ENCODE results near the gene ABHD12. TPM values are rescaled to one million over a fixed set of nuclear protein-coding genes. Genes with fewer than 3 reads are reported as not detected.

ABHD12 gene
- total and polyA plus RNA-seq, 4 experiments from 2014 or later: 25.9 to 30.9 (median 29.6) TPM

GRCh38 chr20:25364879-25365699 lies 25.5 kb downstream of the ABHD12 start:
- H3K9me3 ChIP-seq (ENCODE audit: control insufficient read depth in 1 of 2, low read length in 2 of 2): no peaks in the 10 kb centered on the region
- H3K4me1 Mint-ChIP-seq: peaks cover 2 to 5% (median 4%) of the 10 kb centered on the region in 4 donors
- ChIA-PET POLR2A (ENCODE audit: partially characterized antibody) (no interaction called here), CTCF (ENCODE audit: partially characterized antibody) (no interaction called here)
- peaks cover 0 to 7% (median 0%) of the 10 kb centered on the region in 8 donors for H3K9me3 Mint-ChIP-seq
- peak overlapping the region in 1 of 7 donors; percentile 4 for H3K27ac Mint-ChIP-seq
- intact Hi-C loops (cut with micrococcal nuclease): no loop called here
- H3K4me3 Mint-ChIP-seq: no peak overlapping the region
- no peak overlapping the region for H3K4me3 ChIP-seq (ENCODE audit: low read length in 2 of 2)
- H3K4me1 ChIP-seq (ENCODE audit: insufficient read depth, low read length): no peaks in the 10 kb centered on the region
- H3K27ac ChIP-seq (ENCODE audit: low read depth, low read length): no peak overlapping the region
- H3K36me3 Mint-ChIP-seq: peaks cover 4 to 7% of the 10 kb centered on the region in 2 donors
- DNase-seq: no peak
- no peaks in the 10 kb centered on the region for H3K36me3 ChIP-seq (ENCODE audit: insufficient read depth, low read length)
- H3K27me3 ChIP-seq (ENCODE audit: insufficient read depth, low read length): no peaks in the 10 kb centered on the region
- H3K27me3 Mint-ChIP-seq: no peaks in the 10 kb centered on the region

DNA sequence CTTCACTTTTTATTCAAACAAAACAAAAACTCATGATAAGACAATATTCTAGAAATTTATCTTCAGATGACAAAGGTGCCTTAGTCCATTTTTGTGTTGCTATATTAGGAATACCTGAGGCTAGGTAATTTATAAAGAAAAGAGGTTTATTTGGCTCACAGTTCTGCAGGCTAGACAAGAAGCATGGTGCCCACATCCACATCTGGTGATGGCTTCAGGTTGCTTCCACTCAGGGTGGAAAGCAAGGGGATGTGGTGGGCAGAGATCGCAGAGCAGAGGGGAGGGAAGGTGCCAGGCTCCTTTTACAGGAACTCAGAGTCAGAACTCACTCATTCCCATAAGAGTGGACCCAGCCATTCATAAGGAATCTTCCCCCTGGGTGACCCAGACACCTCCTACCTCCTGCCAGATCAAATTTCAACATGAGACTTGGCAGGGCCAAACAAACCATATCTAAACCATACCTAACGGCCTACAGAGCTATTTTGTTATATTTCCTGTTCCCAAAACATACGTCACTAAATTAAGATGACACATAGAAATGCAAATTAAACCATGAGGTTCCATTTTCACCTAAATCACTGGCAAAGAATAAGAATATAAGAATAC lies 26.4 kb downstream of the ABHD12 start:
- Mint-ChIP-seq H3K27me3 (no peaks in the 10 kb centered on the region), H3K36me3 (peaks cover 4 to 7% of the 10 kb centered on the region in 2 donors), H3K9me3 (peaks cover 0 to 7% (median 0%) of the 10 kb centered on the region in 8 donors), H3K27ac (peak overlapping the region in 1 of 7 donors; percentile 47), H3K4me1 (peaks cover 2 to 5% (median 4%) of the 10 kb centered on the region in 4 donors), H3K4me3 (no peak overlapping the region)
- Histone ChIP-seq H3K27ac (ENCODE audit: low read depth, low read length) (no peak overlapping the region), H3K4me3 (ENCODE audit: low read length in 2 of 2) (no peak overlapping the region), H3K9me3 (ENCODE audit: control insufficient read depth in 1 of 2, low read length in 2 of 2) (no peaks in the 10 kb centered on the region), H3K27me3 (ENCODE audit: insufficient read depth, low read length) (no peaks in the 10 kb centered on the region), H3K36me3 (ENCODE audit: insufficient read depth, low read length) (no peaks in the 10 kb centered on the region), H3K4me1 (ENCODE audit: insufficient read depth, low read length) (no peaks in the 10 kb centered on the region)
- intact Hi-C loops (cut with micrococcal nuclease): no loop called here
- no peak for DNase-seq
- ChIA-PET CTCF (ENCODE audit: partially characterized antibody) (no interaction called here), POLR2A (ENCODE audit: partially characterized antibody) (no interaction called here)

DNA sequence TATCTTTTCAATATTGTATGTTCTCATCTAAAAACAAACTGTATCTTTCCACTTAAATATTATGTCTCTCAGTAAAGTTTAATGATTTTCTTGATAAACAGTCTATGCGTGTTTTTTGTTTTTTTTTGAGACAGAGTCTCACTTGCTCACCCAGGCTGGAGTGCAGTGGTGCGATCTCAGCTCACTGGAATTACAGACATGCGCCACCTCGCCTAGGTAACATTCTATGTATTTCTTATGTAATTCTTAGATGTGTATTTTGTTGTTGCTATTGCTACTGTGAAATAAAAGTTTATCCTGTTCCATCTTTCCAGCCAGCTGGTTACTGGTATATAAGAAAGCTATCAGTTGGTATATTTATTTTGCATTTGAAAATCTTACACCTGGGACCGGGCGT lies 29.4 kb downstream of the ABHD12 start:
- DNase-seq: no peak
- Histone ChIP-seq H3K27ac (ENCODE audit: low read depth, low read length) (no peak overlapping the region), H3K27me3 (ENCODE audit: insufficient read depth, low read length) (no peaks in the 10 kb centered on the region), H3K9me3 (ENCODE audit: control insufficient read depth in 1 of 2, low read length in 2 of 2) (no peaks in the 10 kb centered on the region), H3K36me3 (ENCODE audit: insufficient read depth, low read length) (no peaks in the 10 kb centered on the region), H3K4me3 (ENCODE audit: low read length in 2 of 2) (no peak overlapping the region), H3K4me1 (ENCODE audit: insufficient read depth, low read length) (no peaks in the 10 kb centered on the region)
- ChIA-PET POLR2A (ENCODE audit: partially characterized antibody) (no interaction called here), CTCF (ENCODE audit: partially characterized antibody) (interaction anchor here (0.6 kb wide), 1 partner anchor 320 kb away, joined by 3 read pairs; no protein-coding TSS in a partner anchor)
- Mint-ChIP-seq H3K4me1 (peaks cover 10 to 26% (median 15%) of the 10 kb centered on the region in 4 donors), H3K27me3 (no peaks in the 10 kb centered on the region), H3K9me3 (peaks cover 0 to 7% (median 0%) of the 10 kb centered on the region in 8 donors), H3K27ac (no peak overlapping the region), H3K4me3 (no peak overlapping the region), H3K36me3 (peaks cover 1 to 7% of the 10 kb centered on the region in 2 donors)
- intact Hi-C loops (cut with micrococcal nuclease): no loop called here

- H3K27ac Mint-ChIP-seq: no peak overlapping the region
- H3K9me3 ChIP-seq (ENCODE audit: control insufficient read depth in 1 of 2, low read length in 2 of 2): no peaks in the 10 kb centered on the region
- H3K27me3 ChIP-seq (ENCODE audit: insufficient read depth, low read length): no peaks in the 10 kb centered on the region
- H3K36me3 Mint-ChIP-seq: peaks cover 1 to 7% of the 10 kb centered on the region in 2 donors
- no peak overlapping the region for H3K4me3 Mint-ChIP-seq
- H3K27ac ChIP-seq (ENCODE audit: low read depth, low read length): no peak overlapping the region
- H3K4me3 ChIP-seq (ENCODE audit: low read length in 2 of 2): no peak overlapping the region
- peaks cover 0 to 7% (median 0%) of the 10 kb centered on the region in 8 donors for H3K9me3 Mint-ChIP-seq
- POLR2A ChIA-PET (ENCODE audit: partially characterized antibody): no interaction called here
- no peaks in the 10 kb centered on the region for H3K36me3 ChIP-seq (ENCODE audit: insufficient read depth, low read length)
- CTCF ChIA-PET (ENCODE audit: partially characterized antibody): interaction anchor here (0.6 to 0.7 kb wide), 2 partner anchors 10 to 319 kb away, joined by 3 read pairs; no protein-coding TSS in a partner anchor
- H3K4me1 ChIP-seq (ENCODE audit: insufficient read depth, low read length): no peaks in the 10 kb centered on the region
- no peaks in the 10 kb centered on the region for H3K27me3 Mint-ChIP-seq
- peaks cover 13 to 32% (median 16%) of the 10 kb centered on the region in 4 donors for H3K4me1 Mint-ChIP-seq
- intact Hi-C loops (cut with micrococcal nuclease): no loop called here
- no peak for DNase-seq
These were observed 29.9 kb downstream of the ABHD12 start for GRCh38 chr20:25360631-25361286.

DNA sequence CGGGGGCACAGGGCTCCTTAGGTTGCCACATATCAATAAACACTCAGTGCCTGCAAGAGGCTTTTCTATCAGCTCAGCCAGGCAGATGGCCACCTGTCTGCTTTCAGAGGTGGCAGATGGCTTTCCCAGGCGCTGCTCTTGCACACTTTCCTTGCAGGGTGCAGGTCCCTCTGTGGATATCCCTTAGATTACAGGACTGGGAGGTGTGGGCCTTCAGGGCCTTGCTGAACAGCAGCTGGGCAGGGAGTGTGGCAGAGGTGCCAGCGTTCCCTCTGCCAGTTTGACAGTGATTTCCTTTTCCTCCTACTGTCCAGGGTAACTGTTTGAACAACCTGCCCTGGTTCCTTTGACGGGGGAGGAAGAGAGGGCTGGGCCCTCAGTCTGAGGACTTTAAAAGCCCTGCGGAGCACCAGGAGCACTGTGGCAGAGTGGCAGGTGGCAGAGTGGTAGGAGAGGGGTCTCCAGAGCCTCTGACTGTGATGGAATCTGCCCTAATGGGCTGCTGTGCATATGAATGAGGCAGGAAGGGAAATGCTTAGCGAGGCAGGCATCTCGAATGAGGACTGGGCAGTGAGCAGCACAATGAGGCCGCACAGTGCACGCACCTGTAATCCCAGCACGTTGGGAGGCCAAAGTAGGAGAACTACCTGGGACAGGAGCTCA lies 34.2 kb downstream of the ABHD12 start:
- CTCF ChIA-PET (ENCODE audit: partially characterized antibody): no interaction called here
- Histone ChIP-seq H3K4me1 (ENCODE audit: insufficient read depth, low read length) (no peaks in the 10 kb centered on the region), H3K27ac (ENCODE audit: low read depth, low read length) (no peak overlapping the region), H3K9me3 (ENCODE audit: control insufficient read depth in 1 of 2, low read length in 2 of 2) (no peaks in the 10 kb centered on the region), H3K4me3 (ENCODE audit: low read length in 2 of 2) (no peak overlapping the region), H3K36me3 (ENCODE audit: insufficient read depth, low read length) (no peaks in the 10 kb centered on the region), H3K27me3 (ENCODE audit: insufficient read depth, low read length) (no peaks in the 10 kb centered on the region)
- H3K4me1 Mint-ChIP-seq: peaks cover 17 to 47% (median 27%) of the 10 kb centered on the region in 4 donors
- H3K9me3 Mint-ChIP-seq: peaks cover 0 to 2% (median 0%) of the 10 kb centered on the region in 8 donors
- no peaks in the 10 kb centered on the region for H3K27me3 Mint-ChIP-seq
- no peak for DNase-seq
- peak overlapping the region in 1 of 7 donors; percentile 11 for H3K27ac Mint-ChIP-seq
- intact Hi-C loops (cut with micrococcal nuclease): no loop called here
- peaks cover 0 to 2% of the 10 kb centered on the region in 2 donors for H3K36me3 Mint-ChIP-seq
- POLR2A ChIA-PET (ENCODE audit: partially characterized antibody): no interaction called here
- H3K4me3 Mint-ChIP-seq: no peak overlapping the region

DNA sequence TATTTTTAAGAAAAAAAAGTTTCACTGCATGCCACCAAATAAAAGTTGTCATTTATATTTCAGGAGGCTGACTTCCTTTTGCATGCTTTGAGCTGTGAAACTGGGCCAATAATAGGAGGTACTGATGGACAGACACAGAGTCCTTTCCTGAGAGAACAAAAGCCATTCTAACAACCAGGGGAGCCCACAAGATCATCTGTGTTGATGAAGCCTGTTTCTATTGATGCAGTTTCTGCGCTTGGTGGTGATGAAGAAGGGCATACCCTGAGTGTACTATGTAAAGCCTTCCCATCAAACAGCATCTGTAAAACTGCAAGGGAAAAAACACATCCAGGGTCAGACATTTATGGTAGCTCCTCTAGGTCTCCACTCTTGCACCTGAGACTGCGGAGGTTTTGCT lies 34.8 kb downstream of the ABHD12 start:
- no peak overlapping the region for H3K27ac Mint-ChIP-seq
- Histone ChIP-seq H3K4me3 (ENCODE audit: low read length in 2 of 2) (no peak overlapping the region), H3K9me3 (ENCODE audit: control insufficient read depth in 1 of 2, low read length in 2 of 2) (no peaks in the 10 kb centered on the region), H3K27ac (ENCODE audit: low read depth, low read length) (no peak overlapping the region), H3K36me3 (ENCODE audit: insufficient read depth, low read length) (no peaks in the 10 kb centered on the region), H3K27me3 (ENCODE audit: insufficient read depth, low read length) (no peaks in the 10 kb centered on the region), H3K4me1 (ENCODE audit: insufficient read depth, low read length) (no peaks in the 10 kb centered on the region)
- H3K36me3 Mint-ChIP-seq: peaks cover 0 to 2% of the 10 kb centered on the region in 2 donors
- H3K4me1 Mint-ChIP-seq: peaks cover 19 to 50% (median 29%) of the 10 kb centered on the region in 4 donors
- no peaks in the 10 kb centered on the region for H3K27me3 Mint-ChIP-seq
- peaks cover 0 to 2% (median 0%) of the 10 kb centered on the region in 8 donors for H3K9me3 Mint-ChIP-seq
- CTCF ChIA-PET (ENCODE audit: partially characterized antibody): no interaction called here
- no peak overlapping the region for H3K4me3 Mint-ChIP-seq
- POLR2A ChIA-PET (ENCODE audit: partially characterized antibody): no interaction called here
- intact Hi-C loops (cut with micrococcal nuclease): no loop called here
- no peak for DNase-seq

All from CD4-positive, alpha-beta memory T cell (primary cell).